GM19395 (cell line): ENCODE results near the gene WIPF2.

Experiments used
- ATAC-seq: cut with Tn5 transposase; IDR thresholded peaks from one replicate; pipeline ENCODE4 v1.9.1; 2021; ENCODE audit warnings: mild to moderate bottlenecking, moderate library complexity; ENCODE audit not compliant: unreplicated experiment

Gene WIPF2

DNA sequence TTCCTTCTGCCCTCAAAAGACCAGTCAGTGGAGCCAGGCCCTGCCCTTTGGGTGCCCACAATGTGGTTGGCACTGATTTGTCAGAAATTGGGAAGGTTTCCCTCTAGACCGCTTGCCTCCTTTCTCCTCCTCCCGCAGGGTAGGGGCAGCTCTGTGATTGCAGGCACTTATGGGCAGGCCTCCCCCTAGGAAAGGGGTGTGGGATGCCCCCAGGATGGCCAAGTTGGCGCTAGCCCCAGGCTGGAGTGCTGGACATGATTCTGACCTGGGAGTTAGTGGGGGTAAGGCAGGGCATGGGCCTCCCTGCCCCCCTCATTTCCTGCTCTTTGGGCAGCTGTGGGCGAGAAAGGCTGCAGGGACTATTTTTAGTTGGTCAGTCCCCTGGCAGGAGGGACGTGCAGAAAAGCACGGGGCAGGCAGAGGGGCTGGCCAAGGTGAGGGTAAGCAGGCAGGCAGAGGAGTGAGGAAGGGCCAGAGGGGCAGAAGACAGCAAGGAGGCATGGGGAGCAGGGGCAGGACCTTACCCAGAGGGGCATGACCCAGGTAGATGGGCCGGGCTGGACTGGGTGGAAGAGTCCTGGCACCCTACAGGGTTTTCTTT is 93.1 kb downstream of the WIPF2 start:
- ATAC-seq: no peak

DNA sequence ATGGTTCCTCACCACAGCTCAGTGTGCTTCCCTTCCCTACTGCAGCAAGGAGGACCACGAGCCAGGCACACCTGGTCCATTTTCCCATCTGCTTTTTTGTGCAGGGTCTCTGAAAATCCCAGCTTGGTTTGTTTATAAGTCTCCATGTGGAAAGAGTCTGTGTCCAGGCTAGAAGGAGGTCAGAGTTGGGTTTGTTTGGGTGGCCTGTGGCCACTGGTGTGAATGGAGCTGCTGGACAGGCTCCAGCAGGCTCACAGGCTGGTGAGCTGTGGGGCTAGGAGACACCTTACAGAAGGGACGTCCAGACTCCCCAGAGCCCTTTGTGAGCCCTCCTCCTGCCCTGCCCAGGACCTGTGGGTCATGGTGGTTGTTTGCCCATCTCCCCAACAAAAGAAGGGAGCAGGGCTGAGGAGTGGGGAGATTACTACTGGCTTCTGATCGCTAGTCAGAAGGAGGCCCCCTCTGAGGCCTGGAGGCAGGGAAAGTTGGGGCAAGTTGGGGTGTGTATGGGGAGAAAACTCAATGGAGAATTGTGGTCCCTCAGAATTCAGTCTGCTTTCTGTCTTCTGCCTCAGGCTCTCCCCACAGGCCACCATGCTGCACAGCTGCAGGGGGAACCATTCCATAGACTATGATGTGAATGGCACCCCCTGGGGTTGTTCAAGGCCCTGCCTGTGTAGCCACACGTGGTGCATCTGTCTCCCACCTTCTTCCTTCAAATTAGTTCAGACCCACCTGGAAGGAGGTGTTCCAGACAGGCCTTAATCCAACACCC is 94.0 kb downstream of the WIPF2 start:
- ATAC-seq: no peak

DNA sequence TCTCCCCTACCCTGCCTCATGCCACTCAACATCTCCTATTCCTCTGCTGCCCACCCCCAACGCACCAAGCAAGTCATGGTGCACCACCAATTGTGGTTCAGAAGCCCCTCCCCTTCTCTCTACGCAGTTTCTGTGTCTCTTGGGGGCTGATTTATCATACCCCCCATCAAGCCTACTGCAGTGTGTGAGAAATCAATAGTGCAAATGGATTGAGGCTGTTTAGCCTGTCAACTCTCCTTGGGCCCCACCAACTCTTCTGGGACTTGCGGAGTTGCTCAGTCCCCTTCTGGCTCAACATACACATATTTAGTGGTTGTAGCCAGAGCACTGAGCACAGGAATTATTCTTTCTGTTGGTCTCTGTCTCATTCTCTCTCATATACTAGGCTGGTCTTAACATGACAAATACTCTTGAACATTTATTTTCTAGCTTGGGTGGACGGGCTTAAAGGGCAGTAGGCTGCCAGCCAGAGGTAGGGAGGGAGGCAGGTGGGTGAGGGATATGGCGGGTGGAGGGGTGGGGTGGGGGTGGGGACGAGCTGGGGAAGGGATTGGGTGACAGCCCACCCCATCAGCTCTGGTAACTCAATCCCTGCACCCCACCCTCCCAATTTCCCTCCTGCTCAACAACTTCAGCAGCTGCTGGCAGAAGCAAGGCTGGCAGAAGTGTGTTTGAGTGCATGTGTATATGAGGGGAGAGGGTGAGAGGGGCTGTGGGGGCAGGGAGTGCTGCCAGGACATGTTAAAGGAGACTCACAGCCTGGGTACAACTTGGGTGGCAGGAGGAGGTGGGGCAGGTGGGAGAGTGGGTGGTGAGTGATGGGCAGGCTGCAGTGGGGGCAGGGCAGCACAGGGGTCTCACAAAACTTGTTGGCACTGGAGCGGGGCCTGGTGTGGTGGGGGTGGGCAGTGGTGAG is 94.8 kb downstream of the WIPF2 start:
- ATAC-seq: no peak

DNA sequence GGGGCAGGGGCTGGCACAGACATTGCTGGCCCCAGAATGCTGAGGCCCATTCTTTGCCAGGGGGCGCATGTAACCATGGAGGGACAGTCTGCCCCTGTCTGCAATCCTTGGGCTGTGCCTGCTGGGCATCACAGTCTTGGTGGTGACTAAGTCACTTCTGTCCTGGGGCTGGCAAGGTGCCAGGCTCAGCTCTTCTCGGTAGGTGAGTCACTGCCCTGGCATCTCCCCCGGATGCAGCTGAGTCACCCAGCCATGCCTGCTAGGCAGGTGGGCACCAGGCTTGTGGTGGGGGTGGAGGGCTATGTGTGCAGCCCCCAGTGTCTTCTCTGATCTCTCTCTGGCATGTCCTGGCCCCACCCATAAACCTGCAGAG is 95.5 kb downstream of the WIPF2 start:
- ATAC-seq: no peak

DNA sequence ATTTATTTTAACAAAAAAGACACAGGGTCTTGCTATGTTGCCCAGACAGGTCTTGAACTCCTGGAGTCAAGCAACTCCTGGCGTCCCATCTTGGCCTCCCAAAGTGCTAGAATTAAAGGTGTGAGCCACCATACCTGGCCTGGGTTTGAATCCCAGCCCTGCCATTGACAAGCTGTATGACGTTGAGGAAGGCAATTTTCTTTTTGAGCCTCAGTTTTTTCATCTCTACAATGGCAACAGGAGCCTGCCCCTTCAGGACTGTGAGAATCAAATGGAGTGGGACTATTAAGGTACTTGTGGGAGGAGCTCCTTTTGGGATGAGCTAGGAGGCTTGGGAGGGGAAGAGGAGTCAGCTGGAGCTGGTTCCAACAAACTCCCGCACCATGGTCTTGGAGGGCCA is 96.1 kb downstream of the WIPF2 start:
- no peak for ATAC-seq

DNA sequence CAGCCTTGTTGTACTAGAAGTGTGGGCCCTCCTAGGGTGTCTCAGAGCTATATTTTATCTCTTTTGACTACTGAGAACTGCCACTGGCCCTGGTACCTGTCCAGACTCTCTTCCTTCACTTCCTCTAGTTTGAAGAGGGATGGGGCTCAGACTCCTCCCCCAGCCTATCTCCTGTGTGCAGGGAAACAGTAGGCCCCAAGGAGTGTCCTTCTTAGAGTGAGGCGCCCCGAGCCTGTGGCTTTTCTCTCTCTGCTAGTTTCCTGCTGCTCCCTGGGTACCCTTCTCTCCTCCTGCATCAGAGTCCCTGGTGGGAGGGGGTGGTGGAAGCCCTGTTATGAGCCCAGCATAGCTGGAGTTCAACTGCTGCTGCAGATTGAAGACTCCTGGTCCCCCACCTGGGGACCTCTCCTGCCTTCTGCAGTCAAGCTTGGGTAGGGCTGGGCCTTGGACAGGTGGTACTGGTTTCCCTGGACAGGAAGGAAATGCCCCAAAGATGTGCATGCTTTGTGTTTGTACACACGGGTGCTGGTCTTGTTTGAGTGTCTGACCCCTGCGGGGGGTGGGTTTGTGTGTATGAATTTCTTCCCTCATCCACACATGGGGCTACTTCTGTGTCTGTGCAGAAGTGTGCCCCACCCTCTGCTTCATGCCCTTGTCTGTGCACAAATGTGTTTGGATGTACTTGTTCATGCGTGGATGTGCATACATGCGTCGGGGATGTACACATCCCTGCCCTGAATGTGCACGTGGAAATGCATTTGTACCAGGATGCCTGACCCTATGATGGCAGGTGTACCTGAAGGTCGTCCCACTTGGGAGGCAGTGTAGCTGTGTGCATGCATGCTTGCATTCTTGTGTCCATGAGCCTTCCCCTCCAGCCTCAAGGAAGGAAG is 96.8 kb downstream of the WIPF2 start:
- ATAC-seq: no peak

DNA sequence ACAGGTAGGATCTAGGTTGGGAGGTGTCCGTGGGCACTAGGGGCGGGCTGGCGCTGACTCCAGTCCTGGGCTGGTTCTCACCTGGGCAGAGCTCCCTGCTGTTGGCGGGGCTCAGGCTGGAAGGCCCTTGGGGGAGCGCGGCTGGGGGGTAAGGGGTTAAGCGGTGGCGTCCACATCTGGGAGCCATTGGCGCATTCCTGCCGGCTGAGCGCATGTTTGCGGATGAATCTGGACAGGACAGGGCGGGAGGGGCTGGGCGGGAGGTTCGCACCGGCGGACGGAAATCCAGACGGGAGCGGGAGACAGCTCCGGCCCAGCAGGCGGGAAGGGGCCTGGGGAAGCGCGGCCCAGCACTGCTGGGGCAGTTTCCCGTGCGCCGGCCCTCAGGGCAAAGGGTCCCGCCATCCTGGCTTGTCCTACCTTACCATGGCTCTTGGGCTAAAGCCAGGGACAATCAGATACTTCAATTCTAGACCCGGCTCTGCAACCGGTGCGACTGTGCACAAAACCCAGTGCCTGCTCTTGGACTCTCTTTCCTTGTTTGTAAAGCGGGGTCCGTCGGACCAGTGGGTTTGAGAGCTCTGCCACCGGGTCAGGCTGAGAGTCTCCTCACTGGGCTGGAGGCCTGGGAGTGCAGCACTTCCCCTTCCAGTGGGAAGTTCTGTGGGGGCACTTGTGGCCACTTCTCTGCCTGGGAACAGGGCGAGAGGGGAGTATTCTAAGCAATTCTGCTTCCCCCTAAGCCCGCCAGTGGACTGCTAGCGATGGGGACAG is 97.7 kb downstream of the WIPF2 start:
- no peak for ATAC-seq

DNA sequence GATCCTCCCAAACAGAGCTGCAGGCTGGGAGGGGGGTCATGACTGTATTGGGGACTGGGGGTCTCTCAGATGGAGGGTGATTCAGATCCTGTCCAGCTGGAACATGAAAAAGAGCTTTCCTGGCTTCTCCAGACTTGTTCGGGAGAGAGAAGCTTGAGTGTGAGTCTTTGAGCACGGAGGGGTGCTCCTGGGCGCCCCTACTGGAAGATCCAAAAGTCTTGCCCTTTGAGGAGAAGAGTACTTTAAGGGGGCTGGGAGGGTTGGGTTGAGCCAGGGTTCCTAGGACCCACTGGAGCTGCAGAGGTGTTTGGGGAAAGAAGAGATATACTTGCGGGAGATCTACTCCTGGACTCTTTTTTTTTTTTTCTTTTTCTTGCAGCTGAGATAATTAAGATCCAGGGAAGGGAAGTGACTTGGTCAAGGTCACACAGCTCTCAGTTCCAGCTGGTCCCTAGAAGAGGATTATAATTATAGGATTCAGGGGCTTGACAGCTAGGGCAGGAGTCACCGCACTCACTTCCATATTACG is 98.3 kb downstream of the WIPF2 start:
- ATAC-seq: no peak

DNA sequence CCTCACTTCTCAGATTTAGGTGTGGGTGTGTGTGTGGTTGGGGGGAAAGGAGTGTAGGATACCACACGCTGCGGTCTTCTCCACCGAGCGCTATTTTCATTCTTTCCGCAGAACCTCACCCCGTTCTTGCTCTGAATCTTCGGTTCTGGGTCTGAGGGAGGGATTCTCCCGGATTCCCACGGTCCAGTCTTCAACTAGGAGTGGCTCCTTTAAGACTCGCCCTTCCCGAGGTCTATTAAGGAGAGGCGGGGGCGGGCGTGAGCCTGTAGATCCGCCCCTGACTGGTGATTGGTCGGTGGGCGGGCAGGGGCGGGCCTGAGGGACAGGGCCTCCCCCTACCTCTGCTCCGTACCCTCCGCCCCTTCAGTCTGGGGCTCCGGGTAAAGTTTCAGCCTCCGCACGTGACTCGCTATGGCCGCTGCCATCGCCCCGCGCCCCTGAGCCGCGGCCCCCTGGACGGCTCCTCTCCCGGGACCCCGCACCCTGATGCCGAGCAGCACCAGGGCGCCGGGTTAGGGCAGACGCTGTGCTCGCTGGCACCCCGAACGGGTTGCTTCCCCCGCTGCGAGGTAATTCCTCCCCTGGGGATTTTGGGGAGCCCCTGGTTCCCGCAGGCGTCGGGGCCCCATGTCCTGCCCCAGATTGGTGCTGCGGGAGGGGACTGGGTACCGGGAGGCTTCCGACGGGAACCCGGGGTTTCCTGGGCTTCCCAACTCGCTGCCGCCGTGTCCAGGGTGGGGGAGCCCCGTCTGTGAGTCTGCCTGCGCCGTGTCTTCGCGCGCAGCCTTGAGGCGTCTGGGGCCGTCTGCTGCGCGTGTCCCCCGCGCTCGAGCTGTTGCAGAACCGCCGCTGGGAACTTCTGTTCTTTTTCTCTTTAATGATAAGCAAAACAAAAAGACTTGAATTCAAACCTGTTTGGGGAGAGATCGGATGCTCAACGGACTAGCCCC is 99.1 kb downstream of the WIPF2 start:
- ATAC-seq: peak; percentile 53

DNA sequence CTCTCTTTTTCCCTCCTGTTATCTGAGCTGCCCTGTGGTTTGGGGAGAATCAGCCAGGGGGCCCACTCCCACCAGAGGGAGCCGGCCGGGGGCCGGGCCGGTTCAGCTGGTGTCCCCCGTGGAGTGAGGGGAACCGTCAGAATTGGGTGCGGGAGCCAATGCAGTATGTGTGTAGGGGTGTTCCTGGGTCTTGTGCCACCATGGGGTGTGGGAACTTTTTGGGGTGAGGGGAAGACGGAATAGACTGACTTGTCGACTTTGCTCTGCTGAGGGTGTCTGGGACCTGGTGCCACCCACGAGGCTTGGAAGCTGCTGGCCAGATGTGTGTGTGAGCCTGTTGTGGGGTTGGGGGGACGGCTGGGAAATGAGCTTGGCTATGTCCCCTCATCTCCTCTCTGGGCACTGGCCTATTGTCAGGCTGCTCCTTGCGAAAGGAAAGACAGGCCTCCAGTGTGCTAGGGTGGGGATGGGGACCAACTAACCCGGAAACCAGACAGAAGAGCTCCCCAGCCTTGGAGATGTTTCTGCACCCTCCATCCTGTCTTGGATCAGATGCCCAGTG is 99.8 kb downstream of the WIPF2 start:
- no peak for ATAC-seq

DNA sequence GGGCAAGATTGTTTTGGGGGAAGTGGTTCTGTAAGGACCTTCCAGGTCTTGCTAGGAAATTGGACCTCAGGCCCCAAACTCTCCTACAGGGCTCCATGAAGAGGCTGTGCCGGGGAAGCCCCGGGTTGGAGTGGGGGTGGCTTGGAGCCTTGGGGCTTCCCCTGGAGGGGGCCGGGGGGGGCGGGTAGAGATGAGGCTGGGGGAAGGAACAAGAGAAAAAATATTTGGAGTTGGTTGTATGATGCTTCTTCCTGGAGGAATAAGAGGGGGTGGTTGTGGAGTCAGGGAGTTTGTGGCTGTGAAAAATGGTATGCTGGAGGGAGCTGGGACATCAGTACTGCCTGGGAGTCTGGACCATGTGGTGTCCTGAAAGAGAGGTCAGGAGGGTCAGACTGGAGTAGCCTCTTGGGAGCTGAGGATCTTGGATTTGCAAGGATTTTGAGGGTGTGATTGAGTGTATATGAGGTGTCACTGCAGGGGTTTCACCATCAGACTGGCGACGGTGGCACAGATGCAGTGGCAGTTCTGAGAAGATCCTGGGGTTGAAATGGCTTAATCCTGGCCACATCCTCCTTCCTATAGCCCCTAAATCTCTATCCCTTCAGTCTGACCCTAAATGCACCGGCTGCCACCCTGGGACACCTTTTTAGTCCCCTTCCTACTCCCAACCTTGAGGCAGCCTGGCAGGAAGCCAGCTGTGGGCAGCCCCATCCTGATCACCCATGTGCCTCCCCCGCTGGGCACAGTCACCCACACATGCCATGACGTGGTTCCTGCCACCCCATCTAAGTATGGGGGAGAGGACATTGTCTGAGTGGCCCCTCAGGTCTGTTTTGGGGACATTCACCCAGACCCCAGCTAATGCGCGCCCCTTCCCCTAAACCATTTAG is 100.8 kb downstream of the WIPF2 start:
- ATAC-seq: no peak

DNA sequence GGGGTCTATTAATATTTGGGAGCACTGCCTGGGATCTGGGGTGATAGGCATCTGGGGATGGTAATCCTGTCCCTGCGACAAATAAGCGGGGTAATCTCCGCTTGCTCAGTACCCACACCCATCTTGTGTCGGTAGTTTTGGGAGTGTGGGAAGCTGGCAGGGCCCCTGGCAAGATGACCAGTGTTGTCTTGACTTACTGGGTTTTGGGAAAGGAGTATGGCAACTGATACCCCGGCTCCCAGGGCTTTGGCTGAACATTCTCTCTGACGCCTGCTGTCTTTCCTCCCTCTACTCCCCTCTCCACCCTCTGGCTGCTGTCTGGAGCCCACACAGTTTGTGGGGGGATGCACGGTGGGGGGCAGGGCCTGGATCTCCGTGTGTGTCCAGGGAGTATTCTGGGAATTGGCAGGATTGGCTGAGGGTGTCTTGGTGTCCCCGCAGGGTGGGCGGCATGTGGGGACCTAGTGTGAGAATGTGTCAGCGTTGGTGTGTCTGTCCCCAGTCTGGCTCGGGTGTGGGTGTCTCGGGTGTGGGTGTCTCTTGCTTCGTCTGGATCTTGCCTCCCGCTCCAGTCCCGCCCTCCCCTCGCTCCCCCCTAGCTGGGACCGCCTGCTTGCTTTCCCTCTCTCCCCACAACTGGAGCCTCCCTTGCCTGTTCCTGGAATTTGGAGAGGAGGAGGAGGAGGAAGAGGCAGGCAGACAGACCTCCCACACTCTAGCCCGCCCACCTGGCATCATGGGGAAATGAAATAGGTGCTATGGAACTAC is 101.8 kb downstream of the WIPF2 start:
- no peak for ATAC-seq

DNA sequence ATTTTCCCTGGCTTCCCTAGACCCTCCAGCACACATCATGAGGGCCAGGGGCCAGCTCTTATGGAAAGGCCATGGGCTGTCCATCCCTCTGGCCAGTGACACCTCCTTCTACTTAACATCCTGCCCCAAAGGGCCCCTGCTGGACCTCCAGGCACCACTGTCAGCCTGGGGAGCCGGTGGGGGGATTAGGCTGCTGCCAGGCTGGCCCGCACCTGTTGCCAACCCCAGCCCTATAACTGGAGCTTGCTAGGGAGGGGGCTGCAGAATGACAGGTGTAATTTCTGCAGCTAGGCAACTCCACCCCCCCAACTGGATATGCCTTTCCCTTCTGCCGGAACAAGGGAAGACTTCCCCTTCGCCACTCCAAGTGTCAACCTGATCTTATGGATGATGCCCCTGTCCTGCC is 102.4 kb downstream of the WIPF2 start:
- ATAC-seq: no peak

DNA sequence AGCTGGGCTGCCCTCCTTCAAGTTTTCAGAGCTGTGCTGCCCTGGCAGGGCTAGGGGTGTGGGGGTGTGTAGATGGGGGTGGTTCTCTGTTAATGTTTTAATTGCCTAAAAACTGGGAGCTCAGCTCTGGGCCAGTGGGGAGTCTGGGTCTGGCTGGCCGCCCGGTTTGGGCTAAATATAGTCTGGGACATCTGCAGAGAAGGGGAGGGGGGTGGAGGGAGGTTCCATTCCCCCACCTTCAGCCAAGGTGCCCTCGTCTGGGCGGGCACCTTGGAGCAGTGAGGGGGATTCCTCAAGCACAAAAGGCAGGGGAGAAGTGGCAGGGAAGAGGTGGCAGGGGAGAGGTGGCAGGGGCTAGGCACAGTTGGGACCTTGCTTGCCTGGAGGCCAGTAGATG is 102.9 kb downstream of the WIPF2 start:
- ATAC-seq: no peak

DNA sequence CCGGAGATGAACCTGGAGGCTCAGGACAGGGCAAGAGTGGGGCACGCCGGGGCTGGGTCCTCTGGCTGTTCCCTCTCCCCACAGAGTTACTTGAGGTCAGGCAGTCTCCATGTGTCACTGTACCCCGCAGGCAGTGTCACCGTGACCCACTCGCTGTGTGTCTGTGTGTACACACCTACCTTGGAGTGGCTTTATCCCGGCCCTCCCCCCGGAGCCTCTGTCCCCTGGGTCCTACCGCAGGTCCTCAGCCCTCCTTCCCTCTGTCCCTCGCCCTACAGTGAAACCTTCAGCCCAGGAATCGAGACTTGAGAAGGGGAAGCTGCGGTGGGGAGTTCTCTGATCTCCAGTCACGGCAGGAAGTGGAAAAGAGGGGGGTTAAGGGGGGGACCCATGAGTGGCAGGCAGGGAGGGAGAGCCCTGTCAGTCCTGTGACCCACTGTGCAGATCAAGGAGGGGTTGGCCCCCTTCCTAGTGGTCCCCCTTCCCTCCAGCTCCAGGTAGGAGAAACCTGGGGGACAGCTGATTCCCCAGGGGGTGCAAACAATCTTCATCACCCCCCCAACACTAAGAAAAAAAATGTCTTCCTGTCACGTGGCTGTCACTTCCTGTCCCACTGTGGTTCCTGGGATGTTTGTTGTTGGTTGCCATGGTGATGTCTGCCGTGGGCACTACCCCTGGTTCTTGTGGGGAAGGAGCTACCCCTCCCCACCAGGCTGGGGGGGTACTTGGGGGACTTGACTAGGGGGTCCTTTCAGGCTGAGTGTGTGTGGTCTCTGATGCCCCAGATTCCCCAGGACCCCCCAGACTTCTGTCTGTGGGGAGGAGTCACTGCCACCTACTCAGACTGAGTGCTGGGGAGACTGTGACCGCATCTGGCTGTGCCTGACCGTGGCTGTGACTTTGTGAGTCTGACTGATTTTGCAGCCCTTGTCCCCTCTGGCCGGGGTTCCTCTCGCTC is 103.5 kb downstream of the WIPF2 start:
- ATAC-seq: peak; percentile 38
